Chondrocyte (in vitro differentiated cells): ENCODE data around the gene PABPC1L. TPM values are rescaled to one million over a fixed set of nuclear protein-coding genes. Genes with fewer than 3 reads are reported as not detected.

Source experiments
- DNase-seq: peaks from one replicate; pipeline ENCODE4 v3.0.0; 2021; ENCODE audit warnings: mixed read lengths, low spot score
- H3K27ac Mint-ChIP-seq: one replicate; pipeline ENCODE4 v1.8.0; 2021; ENCODE audit warnings: mild to moderate bottlenecking, moderate library complexity, mixed read lengths; ENCODE audit not compliant: unreplicated experiment
- H3K27me3 Mint-ChIP-seq: 2 replicates; pipeline ENCODE4 v1.8.0; 2021; ENCODE audit warnings: low read depth, mixed read lengths
- H3K36me3 Mint-ChIP-seq: 2 replicates; pipeline ENCODE4 v1.8.0; 2021; ENCODE audit warnings: low read depth, mixed read lengths
- H3K4me1 Mint-ChIP-seq: 2 replicates; pipeline ENCODE4 v1.8.0; 2021; ENCODE audit warnings: low read depth, mild to moderate bottlenecking, mixed read lengths
- H3K4me3 Mint-ChIP-seq: one replicate; pipeline ENCODE4 v1.8.0; 2021; ENCODE audit warnings: mild to moderate bottlenecking, moderate library complexity, mixed read lengths; ENCODE audit not compliant: unreplicated experiment
- H3K9me3 Mint-ChIP-seq: 2 replicates; pipeline ENCODE4 v1.8.0; 2021; ENCODE audit warnings: low read depth, mixed read lengths
- CTCF ChIP-seq: fragments of 200-600 bp; sonication (generic); IDR thresholded peaks from 2 replicates; pipeline ENCODE4 v1.5.0; 2021; ENCODE audit warnings: antibody characterized with exemption, mild to moderate bottlenecking, moderate library complexity
- total RNA-seq: library from RNA; stranded (reverse); gene quantifications from 3 replicates; pipeline ENCODE4 v1.2.1, GENCODE V29; 2021

Gene PABPC1L
- total RNA-seq, 1 donor from 2014 or later: 31.4 TPM

- Mint-ChIP-seq H3K4me3 (no peak overlapping the region), H3K4me1 (no peaks in the 10 kb centered on the region), H3K9me3 (no peaks in the 10 kb centered on the region), H3K27me3 (no peaks in the 10 kb centered on the region), H3K36me3 (peaks cover 8% of the 10 kb centered on the region), H3K27ac (no peak overlapping the region)
- DNase-seq: no peak
- TF ChIP-seq CTCF: no peak
Measured at GRCh38 chr20:44921447-44921846, 11.6 kb downstream of the PABPC1L start.

GRCh38 chr20:44924541-44924940 is 14.7 kb downstream of the PABPC1L start:
- DNase-seq: no peak
- Mint-ChIP-seq H3K36me3 (peaks cover 7% of the 10 kb centered on the region), H3K27ac (no peak overlapping the region), H3K4me3 (no peak overlapping the region), H3K27me3 (no peaks in the 10 kb centered on the region), H3K9me3 (no peaks in the 10 kb centered on the region), H3K4me1 (no peaks in the 10 kb centered on the region)
- no peak for TF ChIP-seq CTCF

- Mint-ChIP-seq H3K27ac (no peak overlapping the region), H3K36me3 (peaks cover 19% of the 10 kb centered on the region), H3K9me3 (no peaks in the 10 kb centered on the region), H3K27me3 (no peaks in the 10 kb centered on the region), H3K4me3 (no peak overlapping the region), H3K4me1 (no peaks in the 10 kb centered on the region)
- TF ChIP-seq CTCF: no peak
- no peak for DNase-seq
Measured at GRCh38 chr20:44928595-44928994, 18.7 kb downstream of the PABPC1L start.

- no peak for TF ChIP-seq CTCF
- no peak for DNase-seq
- H3K4me3 Mint-ChIP-seq: no peak overlapping the region
- no peaks in the 10 kb centered on the region for H3K27me3 Mint-ChIP-seq
- H3K4me1 Mint-ChIP-seq: no peaks in the 10 kb centered on the region
- no peak overlapping the region for H3K27ac Mint-ChIP-seq
- H3K9me3 Mint-ChIP-seq: no peaks in the 10 kb centered on the region
- peaks cover 21% of the 10 kb centered on the region for H3K36me3 Mint-ChIP-seq
Measured at GRCh38 chr20:44930517-44931168, 20.8 kb downstream of the PABPC1L start.

- Mint-ChIP-seq H3K27ac (no peak overlapping the region), H3K4me3 (no peak overlapping the region), H3K27me3 (no peaks in the 10 kb centered on the region), H3K36me3 (peaks cover 30% of the 10 kb centered on the region), H3K9me3 (no peaks in the 10 kb centered on the region), H3K4me1 (no peaks in the 10 kb centered on the region)
- no peak for DNase-seq
- no peak for TF ChIP-seq CTCF
Measured at GRCh38 chr20:44931911-44932310, 22.1 kb downstream of the PABPC1L start.
